Keratinocyte (primary cell): Measurements from ENCODE around the gene GPC3. TPM values are rescaled to one million over a fixed set of nuclear protein-coding genes. Genes with fewer than 3 reads are reported as not detected.

Source experiments
- DNase-seq: peaks from one replicate; pipeline ENCODE4 v3.0.0-alpha.2; 2011; ENCODE audit warnings: low read depth, missing footprints, low spot score
- FAIRE-seq: peaks from 2 replicates; lab custom pipeline; 2011; peaks lifted over from hg19 to GRCh38; lab: Jason Lieb, UNC
- H2AFZ ChIP-seq: 2 replicates; pipeline ENCODE4 v1.6.0; 2012; ENCODE audit warnings: low read length, control low read depth, inconsistent platforms; ENCODE audit not compliant: control insufficient read depth
- H3K27ac ChIP-seq: 2 replicates; pipeline ENCODE4 v1.5.1; 2011; ENCODE audit warnings: low read length; ENCODE audit not compliant: control insufficient read depth, insufficient read depth
- H3K27me3 ChIP-seq: 3 replicates; pipeline ENCODE4 v1.6.0; 2011; ENCODE audit warnings: low read length; ENCODE audit not compliant: control insufficient read depth, insufficient read depth; ENCODE audit errors: extremely low read depth
- H3K36me3 ChIP-seq, 2 experiments: 2 replicates in 1 of 2; 3 replicates in 1 of 2; pipeline ENCODE4 v1.5.1; 2011; ENCODE audit warnings: low read length in 2 of 2, mild to moderate bottlenecking in 1 of 2; ENCODE audit not compliant: control insufficient read depth in 2 of 2, insufficient read depth in 2 of 2; ENCODE audit errors: extremely low read depth in 1 of 2
- H3K4me1 ChIP-seq: 3 replicates; pipeline ENCODE4 v1.5.1; 2011; ENCODE audit warnings: low read length; ENCODE audit not compliant: control insufficient read depth, insufficient read depth; ENCODE audit errors: extremely low read depth
- H3K4me2 ChIP-seq: 3 replicates; pipeline ENCODE4 v1.6.0; 2011; ENCODE audit warnings: low read depth, low read length; ENCODE audit not compliant: control insufficient read depth, insufficient read depth; ENCODE audit errors: extremely low read depth
- H3K4me3 ChIP-seq, 3 experiments: fragments of 200-600 bp in 1 of 3; sonication (generic) in 1 of 3; 2 replicates in 2 of 3; 3 replicates in 1 of 3; pipeline ENCODE4 v1.5.1; 2011 to 2016; ENCODE audit warnings: low read length in 3 of 3, mild to moderate bottlenecking in 3 of 3, control low read depth in 2 of 3, inconsistent platforms in 1 of 3, low read depth in 1 of 3, mixed read lengths in 1 of 3, mixed run types in 1 of 3, moderate library complexity in 1 of 3; ENCODE audit not compliant: control insufficient read depth in 2 of 3, insufficient read depth in 2 of 3; ENCODE audit errors: extremely low read depth in 1 of 3
- H3K79me2 ChIP-seq: 2 replicates; pipeline ENCODE4 v1.6.0; 2012; ENCODE audit warnings: low read length; ENCODE audit not compliant: control insufficient read depth, insufficient read depth
- H3K9ac ChIP-seq: 3 replicates; pipeline ENCODE4 v1.6.0; 2011; ENCODE audit warnings: low read length; ENCODE audit not compliant: control insufficient read depth, insufficient read depth; ENCODE audit errors: extremely low read depth
- H3K9me1 ChIP-seq: 3 replicates; pipeline ENCODE4 v1.6.0; 2011; ENCODE audit warnings: low read length; ENCODE audit not compliant: control insufficient read depth, insufficient read depth; ENCODE audit errors: extremely low read depth
- H3K9me3 ChIP-seq: 2 replicates; pipeline ENCODE4 v1.5.1; 2012; ENCODE audit warnings: low read depth, low read length; ENCODE audit not compliant: control insufficient read depth
- H4K20me1 ChIP-seq: 3 replicates; pipeline ENCODE4 v1.6.0; 2011; ENCODE audit warnings: low read length; ENCODE audit not compliant: control insufficient read depth, insufficient read depth; ENCODE audit errors: extremely low read depth
- CTCF ChIP-seq, 3 experiments: IDR thresholded peaks in 1 of 3; conservative IDR thresholded peaks in 1 of 3; optimal IDR thresholded peaks in 1 of 3; 2 replicates in 2 of 3; 3 replicates in 1 of 3; pipeline versions ENCODE3 to v1.5.1; 2011; ENCODE audit warnings: low read length in 3 of 3, mild to moderate bottlenecking in 3 of 3, moderate library complexity in 2 of 3, control low read depth in 1 of 3, inconsistent platforms in 1 of 3; ENCODE audit not compliant: insufficient read depth in 2 of 3; ENCODE audit errors: extremely low read depth in 1 of 3
- EZH2 ChIP-seq: IDR thresholded peaks from one replicate; pipeline ENCODE4 v1.6.1; 2012; ENCODE audit warnings: inconsistent platforms, mild to moderate bottlenecking, low read length, moderate library complexity
- dilution Hi-C: fragments of 300-500 bp; cut with MboI; formaldehyde crosslinking; loops from one replicate; pipeline ENCODE4 v1.7.0; 2020; ENCODE audit warnings: low sequenced_read_pairs; ENCODE audit not compliant: extremely low pct_ligation_motif_present
- polyA plus RNA-seq, 5 experiments: library from polyadenylated mRNA; depleted of rRNA in 3 of 5; stranded (reverse) in 3 of 5; stranded (forward) in 1 of 5; unstranded in 1 of 5; fragments of >200 nt; gene quantifications; 1 replicate in 1 of 5; 2 replicates in 3 of 5; 3 replicates in 1 of 5; pipeline versions ENCODE4 v1.2.1 to v1.2.3, GENCODE V29; 2011 to 2012; ENCODE audit warnings: missing spikeins in 2 of 5, low read depth in 1 of 5, low replicate concordance in 1 of 5

The GPC3 gene
- polyA plus RNA-seq, 1 donor (not counting 4 experiments of a cell fraction or from before 2014, with no cell fraction given) = 0.03 TPM

DNA sequence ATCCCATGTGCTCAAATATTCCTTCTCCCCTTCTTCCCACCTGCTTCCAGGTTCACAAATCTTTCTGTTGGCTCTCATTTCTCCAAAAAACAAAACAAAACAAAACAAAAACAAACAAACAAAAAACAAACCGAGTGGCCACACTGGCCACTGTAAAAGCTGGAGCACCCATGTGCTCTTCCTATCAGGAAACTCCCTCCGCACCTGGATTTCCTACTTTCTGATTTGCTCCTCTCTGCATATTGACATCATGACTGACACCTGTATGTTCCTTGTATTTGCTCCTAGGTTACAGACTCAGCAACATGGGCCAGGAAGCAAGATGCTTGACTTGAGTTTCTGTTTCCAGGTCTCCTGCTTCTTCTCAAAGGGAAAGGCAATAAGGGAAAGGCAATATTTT, 258.8 kb downstream of the GPC3 start:
- no peak for DNase-seq
- no peaks in the 10 kb centered on the region for H3K79me2 ChIP-seq
- no peaks in the 10 kb centered on the region for H3K9me1 ChIP-seq
- peak; percentile 5 for FAIRE-seq
- peaks cover 14% of the 10 kb centered on the region for H3K4me1 ChIP-seq
- H3K36me3 ChIP-seq = no peaks in the 10 kb centered on the region
- TF ChIP-seq EZH2 (no peak), CTCF (optimal IDR thresholded peaks at IDR 0.05 in 1 of 3, IDR thresholded peaks at IDR 0.05 in 1 of 3, conservative IDR thresholded peaks at IDR 0.05 in 1 of 3; ENCODE audit: extremely low read depth in 1 of 3, insufficient read depth in 2 of 3, low read length in 3 of 3) (no peak)
- no peaks in the 10 kb centered on the region for H4K20me1 ChIP-seq
- H3K9ac ChIP-seq = no peak overlapping the region
- dilution Hi-C loops = no loop called here
- H3K27ac ChIP-seq = peak overlapping the region; percentile 36
- H3K4me2 ChIP-seq = no peak overlapping the region
- no peak overlapping the region for H3K4me3 ChIP-seq
- H3K27me3 ChIP-seq = no peaks in the 10 kb centered on the region
- no peaks in the 10 kb centered on the region for H3K9me3 ChIP-seq
- no peak overlapping the region for H2AFZ ChIP-seq

DNA sequence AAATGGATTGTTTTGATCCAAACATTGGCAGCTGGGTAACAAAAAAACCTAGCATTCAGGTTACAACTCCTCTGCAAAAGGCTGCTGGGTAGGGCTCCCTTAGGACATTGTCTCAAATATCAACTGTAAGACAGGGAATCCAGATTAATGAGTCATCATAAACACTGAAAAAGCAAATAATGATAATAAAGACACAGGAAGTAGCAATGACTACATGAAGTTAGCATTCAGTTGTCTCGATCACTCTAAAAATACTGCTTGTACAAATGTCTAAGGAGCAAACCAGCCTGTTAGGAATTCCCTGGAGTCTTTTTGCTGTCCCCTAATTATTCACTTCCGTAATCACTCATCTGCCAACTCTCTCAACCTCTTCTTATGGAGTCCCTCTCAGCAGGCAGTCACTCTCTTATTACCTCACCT, 259.2 kb downstream of the GPC3 start:
- FAIRE-seq = peak; percentile 29

More for the DNA sequence above, 259.2 kb downstream of the GPC3 start:
- peak overlapping the region; percentile 0 for H3K4me2 ChIP-seq
- dilution Hi-C loops = no loop called here
- no peaks in the 10 kb centered on the region for H3K36me3 ChIP-seq
- H3K9me1 ChIP-seq = no peaks in the 10 kb centered on the region
- H3K4me1 ChIP-seq = peaks cover 14% of the 10 kb centered on the region
- no peak overlapping the region for H3K4me3 ChIP-seq
- TF ChIP-seq EZH2 (no peak), CTCF (optimal IDR thresholded peaks at IDR 0.05 in 1 of 3, IDR thresholded peaks at IDR 0.05 in 1 of 3, conservative IDR thresholded peaks at IDR 0.05 in 1 of 3; ENCODE audit: extremely low read depth in 1 of 3, insufficient read depth in 2 of 3, low read length in 3 of 3) (no peak)
- DNase-seq = peak; percentile 46
- no peaks in the 10 kb centered on the region for H3K9me3 ChIP-seq
- peak overlapping the region; percentile 53 for H3K27ac ChIP-seq
- H3K9ac ChIP-seq = no peak overlapping the region
- H4K20me1 ChIP-seq = no peaks in the 10 kb centered on the region
- H2AFZ ChIP-seq = no peak overlapping the region
- no peaks in the 10 kb centered on the region for H3K79me2 ChIP-seq
- no peaks in the 10 kb centered on the region for H3K27me3 ChIP-seq
